ENCODE data around the gene GRAMD1B.

Gene GRAMD1B

GRCh38 chr11:123654566-123655081, 224.6 kb downstream of the GRAMD1B start, which contains the start of gene SCN3B:
TSS of gene SCN3B (minus strand) at chr11:123654624. CDS start at chr11:123653801, 823 bp downstream.
- peak; percentile 37 to 51 for DNase-seq

GRCh38 chr11:123659311-123659710, 229.2 kb downstream of the GRAMD1B start:
- no peak for DNase-seq

GRCh38 chr11:123659965-123660364, 229.9 kb downstream of the GRAMD1B start:
- peak in 1 of 2 experiments; percentile 5 for DNase-seq

GRCh38 chr11:123665306-123665705, 235.2 kb downstream of the GRAMD1B start:
- no peak for DNase-seq

GRCh38 chr11:123670081-123670480, 240.0 kb downstream of the GRAMD1B start:
- no peak for DNase-seq

- DNase-seq, result no peak
Measured at GRCh38 chr11:123671534-123671933, 241.5 kb downstream of the GRAMD1B start.

GRCh38 chr11:123672568-123672967, 242.5 kb downstream of the GRAMD1B start:
- DNase-seq, result no peak

GRCh38 chr11:123674297-123674696, 244.2 kb downstream of the GRAMD1B start:
- DNase-seq, result no peak
